H1 (cell line): ENCODE measurements around the gene PRR7. TPM values are rescaled to one million over a fixed set of nuclear protein-coding genes. Genes with fewer than 3 reads are reported as not detected.

Experiments used
- CTCF ChIA-PET: fragments of 300-600 bp; sonication (Branson Sonifier 250); formaldehyde crosslinking; loops from one replicate; lab custom pipeline; 2021; ENCODE audit not compliant: partially characterized antibody; lab: Charles Lee
- POLR2A ChIA-PET: fragments of 300-600 bp; sonication (Branson Sonifier 250); formaldehyde crosslinking; loops from one replicate; lab custom pipeline; 2021; ENCODE audit warnings: inconsistent platforms; ENCODE audit not compliant: partially characterized antibody; lab: Charles Lee
- DNase-seq, 2 experiments: peaks; one replicate each; pipeline versions ENCODE4 v3.0.0 to v3.0.0-alpha.2; 2010 to 2022; ENCODE audit warnings: low spot score in 2 of 2, low read depth in 1 of 2, mixed read lengths in 1 of 2
- FAIRE-seq: peaks from 2 replicates; lab custom pipeline; 2011; peaks lifted over from hg19 to GRCh38; lab: Jason Lieb, UNC
- H2AFZ ChIP-seq: 2 replicates; pipeline ENCODE4 v1.8.1; 2012; ENCODE audit warnings: low read length, inconsistent platforms
- H2AK5ac ChIP-seq: 2 replicates; pipeline ENCODE4 v1.6.1; 2013; ENCODE audit warnings: low read depth, low read length
- H2BK120ac ChIP-seq: replicated peaks from 2 replicates; pipeline ENCODE3; 2013; ENCODE audit warnings: low read depth, low read length, inconsistent platforms
- H2BK12ac ChIP-seq: 2 replicates; pipeline ENCODE4 v1.6.1; 2013; ENCODE audit warnings: low read depth, low read length
- H2BK15ac ChIP-seq: 2 replicates; pipeline ENCODE4 v1.6.1; 2013; ENCODE audit warnings: low read length
- H2BK20ac ChIP-seq: 2 replicates; pipeline ENCODE4 v1.6.1; 2013; ENCODE audit warnings: low read length
- H2BK5ac ChIP-seq: 2 replicates; pipeline ENCODE4 v1.6.1; 2013; ENCODE audit warnings: low read depth, low read length
- H3K14ac ChIP-seq: 2 replicates; pipeline ENCODE4 v1.6.1; 2013; ENCODE audit warnings: inconsistent platforms; ENCODE audit not compliant: insufficient read length
- H3K18ac ChIP-seq: 2 replicates; pipeline ENCODE4 v1.6.1; 2013; ENCODE audit warnings: low read length; ENCODE audit errors: extremely low read depth
- H3K23ac ChIP-seq: 2 replicates; pipeline ENCODE4 v1.6.1; 2013; ENCODE audit warnings: inconsistent platforms; ENCODE audit not compliant: insufficient read length
- H3K23me2 ChIP-seq: 2 replicates; pipeline ENCODE4 v1.6.1; 2013; ENCODE audit warnings: low read depth, low read length
- H3K27ac ChIP-seq: 2 replicates; pipeline ENCODE4 v1.6.1; 2011; ENCODE audit warnings: low read depth, low read length, inconsistent platforms
- H3K27me3 ChIP-seq, 4 experiments: replicated peaks in 1 of 4; 1 replicate in 1 of 4; 2 replicates in 3 of 4; pipeline versions ENCODE4 v1.6.1 to v1.8.1; 2011 to 2013; ENCODE audit warnings: low read length in 3 of 4, mild to moderate bottlenecking in 3 of 4, inconsistent platforms in 2 of 4, mixed read lengths in 2 of 4, moderate library complexity in 1 of 4; ENCODE audit not compliant: control insufficient read depth in 3 of 4, insufficient read depth in 3 of 4; ENCODE audit errors: extremely low read depth in 1 of 4
- H3K36me3 ChIP-seq, 4 experiments: 2 replicates each; pipeline versions ENCODE4 v1.6.1 to v1.8.1; 2011 to 2013; ENCODE audit warnings: mild to moderate bottlenecking in 4 of 4, low read length in 3 of 4, moderate library complexity in 2 of 4, control low read depth in 1 of 4, inconsistent platforms in 1 of 4; ENCODE audit not compliant: insufficient read depth in 4 of 4, control insufficient read depth in 2 of 4
- H3K4ac ChIP-seq: replicated peaks from 2 replicates; pipeline ENCODE3; 2013; ENCODE audit warnings: low read length, low read depth, mixed read lengths, inconsistent platforms; ENCODE audit not compliant: insufficient read length
- H3K4me1 ChIP-seq, 4 experiments: replicated peaks in 1 of 4; 1 replicate in 1 of 4; 2 replicates in 3 of 4; pipeline versions ENCODE4 v1.6.1 to v1.8.1; 2011 to 2013; ENCODE audit warnings: low read length in 3 of 4, inconsistent platforms in 2 of 4, mixed read lengths in 1 of 4; ENCODE audit not compliant: insufficient read depth in 4 of 4, control insufficient read depth in 3 of 4
- H3K4me2 ChIP-seq, 2 experiments: 2 replicates each; pipeline versions ENCODE4 v1.6.1 to v1.8.1; 2011 to 2013; ENCODE audit warnings: low read depth in 2 of 2, low read length in 2 of 2, control low read depth in 1 of 2, inconsistent platforms in 1 of 2, mild to moderate bottlenecking in 1 of 2; ENCODE audit not compliant: insufficient read depth in 1 of 2
- H3K4me3 ChIP-seq, 4 experiments: fragments of 200-600, 300-600 bp in 1 of 4; sonication (generic), shearing (Covaris generic), sonication (Bioruptor Twin) in 1 of 4; 2 replicates each; pipeline versions ENCODE4 v1.5.1 to v1.8.1; 2011 to 2016; ENCODE audit warnings: low read length in 4 of 4, low read depth in 3 of 4, control low read depth in 2 of 4, inconsistent platforms in 2 of 4, mild to moderate bottlenecking in 2 of 4, mixed read lengths in 1 of 4, moderate library complexity in 1 of 4; ENCODE audit not compliant: insufficient read depth in 2 of 4; ENCODE audit errors: extremely low read depth in 1 of 4
- H3K56ac ChIP-seq: replicated peaks from 2 replicates; pipeline ENCODE3; 2013; ENCODE audit warnings: low read depth, mild to moderate bottlenecking, mixed read lengths, low read length, inconsistent platforms; ENCODE audit not compliant: insufficient read length
- H3K79me1 ChIP-seq: 2 replicates; pipeline ENCODE4 v1.6.1; 2013; ENCODE audit warnings: low read depth, low read length, control low read depth
- H3K79me2 ChIP-seq, 2 experiments: 2 replicates each; pipeline versions ENCODE4 v1.6.1 to v1.8.1; 2012 to 2013; ENCODE audit warnings: low read length in 2 of 2, mild to moderate bottlenecking in 2 of 2, inconsistent platforms in 1 of 2; ENCODE audit not compliant: insufficient read depth in 2 of 2, control insufficient read depth in 1 of 2
- H3K9ac ChIP-seq, 4 experiments: replicated peaks in 1 of 4; 1 replicate in 1 of 4; 2 replicates in 3 of 4; pipeline versions ENCODE4 v1.6.1 to v1.8.1; 2011 to 2013; ENCODE audit warnings: low read depth in 3 of 4, low read length in 3 of 4, control low read depth in 2 of 4, mild to moderate bottlenecking in 2 of 4, moderate library complexity in 2 of 4, inconsistent platforms in 1 of 4; ENCODE audit errors: extremely low read depth in 1 of 4
- H3K9me3 ChIP-seq, 2 experiments: 2 replicates each; pipeline versions ENCODE4 v1.6.1 to v1.8.1; 2012 to 2013; ENCODE audit warnings: mild to moderate bottlenecking in 2 of 2, moderate library complexity in 2 of 2, control low read depth in 1 of 2, inconsistent platforms in 1 of 2, low read depth in 1 of 2, low read length in 1 of 2, mixed read lengths in 1 of 2; ENCODE audit not compliant: insufficient read depth in 2 of 2
- H4K20me1 ChIP-seq, 2 experiments: replicated peaks in 1 of 2; 2 replicates each; pipeline versions ENCODE3 to v1.8.1; 2011 to 2013; ENCODE audit warnings: inconsistent platforms in 2 of 2, low read length in 2 of 2, mild to moderate bottlenecking in 1 of 2; ENCODE audit not compliant: insufficient read depth in 2 of 2, control insufficient read depth in 1 of 2
- H4K5ac ChIP-seq: 2 replicates; pipeline ENCODE4 v1.6.1; 2013; ENCODE audit warnings: low read length, low read depth, mixed read lengths, inconsistent platforms; ENCODE audit not compliant: insufficient read length
- H4K8ac ChIP-seq: 2 replicates; pipeline ENCODE4 v1.8.0; 2013; ENCODE audit warnings: mild to moderate bottlenecking, moderate library complexity, low read length, inconsistent platforms; ENCODE audit not compliant: insufficient read depth; ENCODE audit errors: extremely low read depth
- H4K91ac ChIP-seq: replicated peaks from 2 replicates; pipeline ENCODE3; 2013; ENCODE audit warnings: low read length, mixed read lengths, inconsistent platforms; ENCODE audit not compliant: insufficient read length
- BACH1 ChIP-seq: IDR thresholded peaks from 2 replicates; pipeline ENCODE4 v1.6.1; 2012; ENCODE audit warnings: low read length, improper control_type of control experiment
- RAD21 ChIP-seq, 2 experiments: IDR thresholded peaks in 1 of 2; conservative IDR thresholded peaks in 1 of 2; 2 replicates each; pipeline ENCODE4 v1.6.1; 2011; ENCODE audit warnings: low read depth in 2 of 2, low read length in 2 of 2, improper control_type of control experiment in 1 of 2, inconsistent platforms in 1 of 2, mild to moderate bottlenecking in 1 of 2, moderate library complexity in 1 of 2
- WGBS, 2 experiments: shearing (Covaris generic) in 1 of 2; methylation state at CpG; one replicate each; pipeline versions ENCODE4 v1.1.6 to v1.1.7; 2013 to 2015; ENCODE audit warnings: low lambda C conversion rate in 2 of 2, mixed read lengths in 2 of 2, inconsistent platforms in 1 of 2, low coverage in 1 of 2, missing lambda C conversion rate in 1 of 2; ENCODE audit not compliant: insufficient replicate concordance in 2 of 2, insufficient coverage in 1 of 2, insufficient read length in 1 of 2; ENCODE audit errors: extremely low coverage in 1 of 2, missing lambda C conversion rate in 1 of 2; 5-methylcytosine and 5-hydroxymethylcytosine counted together
- polyA plus RNA-seq, 7 experiments: library from polyadenylated mRNA; depleted of rRNA in 3 of 7; stranded (reverse) in 5 of 7; unstranded in 2 of 7; fragments of >200 nt in 5 of 7; fragments of 200-250 nt in 2 of 7; gene quantifications; 1 replicate in 5 of 7; 2 replicates in 1 of 7; 4 replicates in 1 of 7; pipeline versions ENCODE4 v1.2.1 to v1.2.3, GENCODE V29; 2011 to 2013; ENCODE audit warnings: missing spikeins in 2 of 7, mixed read lengths in 2 of 7
- total RNA-seq: library from RNA; stranded (reverse); fragmentation: NEBNext Ultra II Directional; extraction: Animal tissue kit (Norgen Biotek cat#: 25700); gene quantifications from 2 replicates; pipeline ENCODE4 v1.2.1, GENCODE V29; 2021

Gene PRR7
- total and polyA plus RNA-seq, 2 of the 8 experiments (the other 6 are each of a cell fraction or from before 2014, with no cell fraction given): 8.0 to 11.8 TPM

DNA sequence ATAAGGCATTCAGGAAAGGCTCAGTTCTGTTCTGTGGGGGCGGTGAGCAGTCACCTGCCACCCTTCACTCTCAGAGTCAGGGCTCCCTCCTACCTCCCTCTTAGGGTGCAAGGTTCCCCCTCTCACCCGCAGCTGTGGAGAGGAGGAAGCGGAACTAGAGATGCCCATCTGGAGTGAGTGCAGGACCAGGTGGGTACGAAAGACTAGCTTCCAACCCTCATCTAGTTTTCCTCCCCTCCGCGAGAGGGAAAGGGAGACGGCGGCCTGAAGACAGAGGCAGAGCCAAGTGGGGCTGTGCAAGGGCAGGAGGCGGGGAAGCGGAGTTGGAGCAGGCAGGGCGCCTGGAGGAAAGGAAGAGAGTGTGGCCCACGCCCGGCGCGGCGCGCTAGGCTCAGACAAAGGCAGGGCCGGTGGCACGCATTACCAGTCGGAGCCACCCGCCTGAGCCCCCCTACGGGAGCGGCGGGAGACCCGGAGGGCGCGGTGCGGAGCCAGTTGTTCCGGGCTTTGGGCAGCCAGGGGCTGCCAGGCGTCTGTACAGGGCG, 7.3 kb downstream of the PRR7 start:
- Histone ChIP-seq H3K14ac (no peak overlapping the region), H3K23ac (no peak overlapping the region), H4K20me1 (peaks cover 17 to 19% of the 10 kb centered on the region in 2 experiments), H3K27me3 (peaks cover 0 to 10% (median 8%) of the 10 kb centered on the region in 4 experiments; a peak in 3 of 7 replicates), H3K79me2 (no peaks in the 10 kb centered on the region), H3K27ac (no peak overlapping the region), H2BK120ac (no peak overlapping the region), H3K4ac (no peak overlapping the region), H2BK15ac (peak overlapping the region; percentile 61), H2BK12ac (peak overlapping the region; percentile 88; the same call in 1 of the 2 replicates), H2AK5ac (peak overlapping the region; percentile 66; the same call in 1 of the 2 replicates), H4K91ac (peak overlapping the region; percentile 92), H3K4me2 (peak overlapping the region; percentile 81 to 93), H2BK5ac (peak overlapping the region; percentile 66; the same call in 1 of the 2 replicates), H3K79me1 (no peaks in the 10 kb centered on the region; the same call in 1 of the 2 replicates), H3K18ac (peak overlapping the region; percentile 91), H3K4me1 (peaks cover 0 to 22% (median 12%) of the 10 kb centered on the region in 4 experiments; a peak in 6 of 7 replicates), H2AFZ (no peak overlapping the region), H3K36me3 (peaks cover 9 to 20% (median 18%) of the 10 kb centered on the region in 4 experiments; a peak in 7 of 8 replicates), H3K56ac (no peak overlapping the region), H3K9me3 (no peaks in the 10 kb centered on the region), H4K8ac (peak overlapping the region; percentile 39; the same call in 1 of the 2 replicates), H3K23me2 (peaks cover 15% of the 10 kb centered on the region; the same call in 1 of the 2 replicates), H4K5ac (peak overlapping the region; percentile 45), H3K9ac (peak overlapping the region in 3 of 4 experiments; percentile 72 to 90 (median 87); a peak in 5 of 7 replicates), H2BK20ac (peak overlapping the region; percentile 18; the same call in 1 of the 2 replicates), H3K4me3 (peak overlapping the region; percentile 24 to 86 (median 81))
- DNase-seq: peak in 1 of 2 experiments; percentile 76
- no peak for FAIRE-seq
- 14% methylated on average over 31 of the region's 31 CpGs; no CpG with 5 or more reads in 1 of the 2 experiments for WGBS, 2 experiments
- ChIA-PET POLR2A (interaction anchor here (0.7 to 67.5 kb wide), 23 partner anchors 15 to 667 kb away, joined by 3 to 3349 read pairs (median 9); partner anchors contain the start of genes DBN1, DOK3, F12 and GRK6), CTCF (interaction anchor here (0.9 to 23.6 kb wide), 16 partner anchors 13 to 145 kb away, joined by 3 to 430 read pairs (median 16); partner anchors contain the start of genes F12, PFN3, PRR7 and SLC34A1)
- TF ChIP-seq BACH1: 0 out of 2 replicates have a peak, but pooled peaks have one; percentile 3
- TF ChIP-seq RAD21 (IDR thresholded peaks at IDR 0.05 in 1 of 2, conservative IDR thresholded peaks at IDR 0.05 in 1 of 2; ENCODE audit: low read depth in 2 of 2, low read length in 2 of 2): no peak
